ENCODE measurements around the gene RHBDL3. TPM values are rescaled to one million over a fixed set of nuclear protein-coding genes. Genes with fewer than 3 reads are reported as not detected.
"Not testable (repeated sequence)": the region's sequence is repeated elsewhere in the genome, so short reads cannot be mapped to it uniquely, and the experiment has no call there.

The RHBDL3 gene
- total RNA-seq, 1 donor from 2014 or later, result 0.25 TPM

- Mint-ChIP-seq H3K9me3 (ENCODE audit: low read depth) (no peaks in the 10 kb centered on the region), H3K4me3 (ENCODE audit: unreplicated experiment) (no peak overlapping the region), H3K27me3 (ENCODE audit: low read depth) (peaks cover 34% of the 10 kb centered on the region), H3K27ac (ENCODE audit: unreplicated experiment) (no peak overlapping the region), H3K4me1 (ENCODE audit: low read depth) (peaks cover 21% of the 10 kb centered on the region), H3K36me3 (ENCODE audit: low read depth) (no peaks in the 10 kb centered on the region)
- no peak for TF ChIP-seq CTCF (IDR thresholded peaks at IDR 0.05)
- no peak for DNase-seq (ENCODE audit: low spot score)
These were observed 4.3 kb upstream of the RHBDL3 start for GRCh38 chr17:32261417-32261736.

- Mint-ChIP-seq H3K4me1 (ENCODE audit: low read depth) (peaks cover 23% of the 10 kb centered on the region), H3K27ac (ENCODE audit: unreplicated experiment) (no peak overlapping the region), H3K27me3 (ENCODE audit: low read depth) (peaks cover 36% of the 10 kb centered on the region), H3K4me3 (ENCODE audit: unreplicated experiment) (no peak overlapping the region), H3K9me3 (ENCODE audit: low read depth) (no peaks in the 10 kb centered on the region), H3K36me3 (ENCODE audit: low read depth) (no peaks in the 10 kb centered on the region)
- no peak for DNase-seq (ENCODE audit: low spot score)
- no peak for TF ChIP-seq CTCF (IDR thresholded peaks at IDR 0.05)
These were observed 3.6 kb upstream of the RHBDL3 start for GRCh38 chr17:32261936-32262510.

GRCh38 chr17:32263515-32263914 lies 2.1 kb upstream of the RHBDL3 start:
- DNase-seq (ENCODE audit: low spot score); H3K36me3 Mint-ChIP-seq (ENCODE audit: low read depth); H3K27ac Mint-ChIP-seq (ENCODE audit: unreplicated experiment); H3K9me3 Mint-ChIP-seq (ENCODE audit: low read depth); H3K4me3 Mint-ChIP-seq (ENCODE audit: unreplicated experiment): not testable (repeated sequence)
- Mint-ChIP-seq H3K27me3 (ENCODE audit: low read depth) (peaks cover 48% of the 10 kb centered on the region), H3K4me1 (ENCODE audit: low read depth) (peaks cover 30% of the 10 kb centered on the region)

GRCh38 chr17:32264140-32264799 lies 1.4 kb upstream of the RHBDL3 start:
- no peaks in the 10 kb centered on the region for H3K9me3 Mint-ChIP-seq (ENCODE audit: low read depth)
- no peak overlapping the region for H3K27ac Mint-ChIP-seq (ENCODE audit: unreplicated experiment)
- no peak for DNase-seq (ENCODE audit: low spot score)
- peaks cover 54% of the 10 kb centered on the region for H3K27me3 Mint-ChIP-seq (ENCODE audit: low read depth)
- peak; percentile 44 for TF ChIP-seq CTCF (IDR thresholded peaks at IDR 0.05)
- H3K4me3 Mint-ChIP-seq (ENCODE audit: unreplicated experiment), result no peak overlapping the region
- H3K4me1 Mint-ChIP-seq (ENCODE audit: low read depth), result peaks cover 30% of the 10 kb centered on the region
- no peaks in the 10 kb centered on the region for H3K36me3 Mint-ChIP-seq (ENCODE audit: low read depth)

- Mint-ChIP-seq H3K4me3 (ENCODE audit: unreplicated experiment) (no peak overlapping the region), H3K4me1 (ENCODE audit: low read depth) (peaks cover 24% of the 10 kb centered on the region), H3K27me3 (ENCODE audit: low read depth) (peaks cover 57% of the 10 kb centered on the region), H3K36me3 (ENCODE audit: low read depth) (no peaks in the 10 kb centered on the region), H3K9me3 (ENCODE audit: low read depth) (no peaks in the 10 kb centered on the region), H3K27ac (ENCODE audit: unreplicated experiment) (no peak overlapping the region)
- no peak for TF ChIP-seq CTCF (IDR thresholded peaks at IDR 0.05)
- DNase-seq (ENCODE audit: low spot score), result no peak
These were observed 825 bp upstream of the RHBDL3 start for GRCh38 chr17:32264823-32265191.

GRCh38 chr17:32266051-32266388 lies 388 bp downstream of the RHBDL3 start:
- Mint-ChIP-seq H3K27ac (ENCODE audit: unreplicated experiment) (no peak overlapping the region), H3K9me3 (ENCODE audit: low read depth) (no peaks in the 10 kb centered on the region), H3K4me1 (ENCODE audit: low read depth) (peaks cover 22% of the 10 kb centered on the region), H3K4me3 (ENCODE audit: unreplicated experiment) (no peak overlapping the region), H3K27me3 (ENCODE audit: low read depth) (peaks cover 63% of the 10 kb centered on the region), H3K36me3 (ENCODE audit: low read depth) (no peaks in the 10 kb centered on the region)
- no peak for TF ChIP-seq CTCF (IDR thresholded peaks at IDR 0.05)
- no peak for DNase-seq (ENCODE audit: low spot score)

Data from chondrocyte (in vitro differentiated cells).